A549 (cell line): ENCODE results near the gene MDH2. TPM values are rescaled to one million over a fixed set of nuclear protein-coding genes. Genes with fewer than 3 reads are reported as not detected.
A peak's percentile ranks its signal among the peaks of the same experiment; 100 is the strongest.

Source experiments
- ATAC-seq, 2 experiments: fragments of 200-7000 bp in 1 of 2; fragments of >200 bp in 1 of 2; cut with Nextera tagmentation in 1 of 2; cut with Tn5 transposase in 1 of 2; 3 replicates each; pipeline versions ENCODE4 v1.8.0 to v1.9.1; 2018 to 2020; ENCODE audit warnings: mild to moderate bottlenecking in 1 of 2, moderate library complexity in 1 of 2
- CTCF ChIA-PET: fragments of 300-600 bp; sonication (Branson Sonifier 250); formaldehyde crosslinking; extraction: SDS; loops from one replicate; lab custom pipeline; 2021; ENCODE audit warnings: antibody characterized with exemption, inconsistent platforms; lab: Yijun Ruan, JAX
- POLR2A ChIA-PET: fragments of 350-600 bp; formaldehyde crosslinking; extraction: SDS; loops from one replicate; lab custom pipeline; 2021; ENCODE audit warnings: antibody characterized with exemption, inconsistent platforms; lab: Yijun Ruan, JAX
- DNase-seq, 2 experiments: peaks; one replicate each; pipeline versions ENCODE4 v3.0.0 to v3.0.0-alpha.2; 2011 to 2016; ENCODE audit warnings: low read depth in 1 of 2, low spot score in 1 of 2
- FAIRE-seq: peaks from 2 replicates; lab custom pipeline; 2011; peaks lifted over from hg19 to GRCh38; lab: Jason Lieb, UNC
- H3K27ac ChIP-seq, 2 experiments: fragments of >200 bp; sonication (Bioruptor Twin); formaldehyde crosslinking; 3 replicates each; pipeline ENCODE4 v1.5.1; 2016 to 2017
- H3K4me1 ChIP-seq: fragments of >200 bp; sonication (Bioruptor Twin); formaldehyde crosslinking; 3 replicates; pipeline ENCODE4 v1.6.1; 2016
- H3K4me2 ChIP-seq: fragments of >200 bp; sonication (Bioruptor Twin); formaldehyde crosslinking; 3 replicates; pipeline ENCODE4 v1.6.1; 2016
- H3K4me3 ChIP-seq: fragments of >200 bp; sonication (Bioruptor Twin); formaldehyde crosslinking; 3 replicates; pipeline ENCODE4 v1.5.1; 2016
- H3K9me3 ChIP-seq: fragments of >200 bp; sonication (Bioruptor Twin); formaldehyde crosslinking; 3 replicates; pipeline ENCODE4 v1.6.1; 2016
- BCL3 ChIP-seq: fragments of >200 bp; sonication (Bioruptor Twin); formaldehyde crosslinking; IDR thresholded peaks from 3 replicates; pipeline ENCODE4 v1.6.1; 2016
- CBX2 ChIP-seq: fragments of 200-600 bp; sonication (generic); IDR thresholded peaks from 2 replicates; pipeline ENCODE4 v1.6.1; 2016; ENCODE audit warnings: low read depth, mild to moderate bottlenecking, borderline replicate concordance
- CEBPB ChIP-seq, 2 experiments: fragments of >200 bp in 1 of 2; sonication (Bioruptor Twin) in 1 of 2; formaldehyde crosslinking in 1 of 2; IDR thresholded peaks; 2 replicates each; pipeline ENCODE4 v1.6.1; 2012 to 2016
- CTCF ChIP-seq: fragments of >200 bp; sonication (Bioruptor Twin); formaldehyde crosslinking; IDR thresholded peaks from 3 replicates; pipeline ENCODE4 v1.5.1; 2016
- EHF ChIP-seq: fragments of 250-450 bp; sonication (Bioruptor Pico); IDR thresholded peaks from 2 replicates; pipeline ENCODE4 v1.5.0; 2020; ENCODE audit warnings: mild to moderate bottlenecking
- EHMT2 ChIP-seq: fragments of 200-600 bp; sonication (generic); IDR thresholded peaks from 2 replicates; pipeline ENCODE4 v1.6.1; 2016; ENCODE audit warnings: antibody characterized with exemption, low read depth, mild to moderate bottlenecking, moderate library complexity
- EP300 ChIP-seq, 2 experiments: fragments of >200 bp; sonication (Bioruptor Twin); formaldehyde crosslinking; IDR thresholded peaks; 2 replicates in 1 of 2; 3 replicates in 1 of 2; pipeline ENCODE4 v1.6.1; 2016 to 2017
- ESRRA ChIP-seq: fragments of 150-350 bp; IDR thresholded peaks from 2 replicates; pipeline ENCODE4 v1.6.1; 2014; ENCODE audit warnings: mild to moderate bottlenecking, low read length, borderline replicate concordance
- FOXS1 ChIP-seq: fragments of 250-450 bp; sonication (Bioruptor Pico); IDR thresholded peaks from 2 replicates; pipeline ENCODE4 v1.5.0; 2020; ENCODE audit warnings: mild to moderate bottlenecking, moderate library complexity
- GATA3 ChIP-seq: IDR thresholded peaks from 2 replicates; pipeline ENCODE4 v1.6.1; 2012; ENCODE audit warnings: borderline replicate concordance
- HMGXB4 ChIP-seq: fragments of 250-450 bp; sonication (Bioruptor Pico); IDR thresholded peaks from 2 replicates; pipeline ENCODE4 v1.5.0; 2021; ENCODE audit warnings: mild to moderate bottlenecking, moderate library complexity, borderline replicate concordance
- HOXB13 ChIP-seq: fragments of 250-450 bp; sonication (Bioruptor Pico); IDR thresholded peaks from 2 replicates; pipeline ENCODE4 v1.5.0; 2020; ENCODE audit warnings: low read depth, mild to moderate bottlenecking, moderate library complexity
- JUN ChIP-seq, 2 experiments: fragments of >200 bp; sonication (Bioruptor Twin); formaldehyde crosslinking; IDR thresholded peaks; 2 replicates in 1 of 2; 3 replicates in 1 of 2; pipeline ENCODE4 v1.6.1; 2016 to 2017
- JUNB ChIP-seq: fragments of >200 bp; sonication (Bioruptor Twin); formaldehyde crosslinking; IDR thresholded peaks from 2 replicates; pipeline ENCODE4 v1.6.1; 2016
- KDM1A ChIP-seq: fragments of 200-600 bp; sonication (generic); IDR thresholded peaks from 2 replicates; pipeline ENCODE4 v1.6.1; 2016; ENCODE audit warnings: low read depth, mild to moderate bottlenecking
- MAFK ChIP-seq: fragments of 450-650 bp; IDR thresholded peaks from 2 replicates; pipeline ENCODE4 v1.6.1; 2014; ENCODE audit not compliant: partially characterized antibody
- NPAS2 ChIP-seq: fragments of 250-450 bp; sonication (Bioruptor Pico); IDR thresholded peaks from 2 replicates; pipeline ENCODE4 v1.8.0; 2022; ENCODE audit warnings: mild to moderate bottlenecking, moderate library complexity, borderline replicate concordance
- PBX3 ChIP-seq: IDR thresholded peaks from 2 replicates; pipeline ENCODE4 v1.6.1; 2012
- POLR2A ChIP-seq: IDR thresholded peaks from 2 replicates; pipeline ENCODE4 v1.6.1; 2012; ENCODE audit warnings: mild to moderate bottlenecking, low read length
- RAD21 ChIP-seq, 2 experiments: fragments of >200 bp in 1 of 2; sonication (Bioruptor Twin) in 1 of 2; formaldehyde crosslinking in 1 of 2; IDR thresholded peaks in 1 of 2; conservative IDR thresholded peaks in 1 of 2; 2 replicates in 1 of 2; 3 replicates in 1 of 2; pipeline ENCODE4 v1.6.1; 2012 to 2018; ENCODE audit warnings: inconsistent platforms in 1 of 2
- RFX5 ChIP-seq: fragments of 450-650 bp; IDR thresholded peaks from 2 replicates; pipeline ENCODE4 v1.7.1; 2014; ENCODE audit warnings: antibody characterized with exemption, mild to moderate bottlenecking, moderate library complexity
- SMC3 ChIP-seq: fragments of >200 bp; sonication (Bioruptor Twin); formaldehyde crosslinking; IDR thresholded peaks from 3 replicates; pipeline ENCODE4 v1.6.1; 2018; ENCODE audit warnings: inconsistent platforms
- TP53 ChIP-seq: fragments of 250-450 bp; sonication (Bioruptor Pico); IDR thresholded peaks from 2 replicates; pipeline ENCODE4 v1.5.0; 2021; ENCODE audit warnings: mild to moderate bottlenecking, moderate library complexity
- WGBS: methylation state at CpG from one replicate; pipeline ENCODE4 v1.1.6; 2017; ENCODE audit errors: missing lambda C conversion rate; 5-methylcytosine and 5-hydroxymethylcytosine counted together
- polyA plus RNA-seq, 4 experiments: library from polyadenylated mRNA; depleted of rRNA in 3 of 4; stranded (reverse); fragments of >200 nt; fragmentation: RNase III in 1 of 4; extraction: RNeasy Plus Mini Kit Qiagen cat#74134 plus additional on column Dnase treatment in 1 of 4; gene quantifications; 2 replicates in 3 of 4; 3 replicates in 1 of 4; pipeline ENCODE4 v1.2.3, GENCODE V29; 2011 to 2017

Gene MDH2
- polyA plus RNA-seq, 2 of the 4 experiments (the other 2 are of a cell fraction), result 164 to 223 TPM

GRCh38 chr7:76074972-76075370 is 27.1 kb downstream of the MDH2 start (continued):
- TF ChIP-seq FOXS1 (CRISPR knock-in tag) (no peak), NPAS2 (CRISPR knock-in tag) (no peak), RAD21 (conservative IDR thresholded peaks at IDR 0.05 in 1 of 2, IDR thresholded peaks at IDR 0.05 in 1 of 2) (no peak), KDM1A (no peak)

- DNase-seq, result no peak
- TF ChIP-seq JUNB (no peak), EHMT2 (no peak), CEBPB (IDR thresholded peaks at IDR 0.05) (no peak), CBX2 (no peak), BCL3 (no peak), EHF (CRISPR knock-in tag) (no peak), FOXS1 (CRISPR knock-in tag) (no peak), CTCF (no peak), POLR2A (no peak), SMC3 (no peak), ESRRA (no peak), RFX5 (no peak), PBX3 (no peak), HMGXB4 (CRISPR knock-in tag) (no peak), MAFK (no peak), TP53 (CRISPR knock-in tag) (no peak), HOXB13 (CRISPR knock-in tag) (no peak), GATA3 (no peak), EP300 (IDR thresholded peaks at IDR 0.05) (no peak), JUN (IDR thresholded peaks at IDR 0.05) (no peak)
- Histone ChIP-seq H3K4me1 (peaks cover 25% of the 10 kb centered on the region), H3K27ac (peak overlapping the region; percentile 47 to 63; a peak in 5 of 6 replicates), H3K9me3 (0 out of 3 replicates have a peak, but pooled peaks cover 7% of the 10 kb centered on the region), H3K4me3 (no peak overlapping the region), H3K4me2 (peak overlapping the region; percentile 39; the same call in 1 of the 3 replicates)
- no peak for FAIRE-seq
- ATAC-seq, result no peak
- 85% methylated on average over 6 of the region's 6 CpGs for WGBS
- ChIA-PET POLR2A (no interaction called here), CTCF (interaction anchor here (0.6 kb wide), 1 partner anchor 205 kb away, joined by 4 read pairs; no protein-coding TSS in a partner anchor)
These were observed 29.1 kb downstream of the MDH2 start for GRCh38 chr7:76076995-76077394.
